ENCODE data around the gene P4HB. TPM values are rescaled to one million over a fixed set of nuclear protein-coding genes. Genes with fewer than 3 reads are reported as not detected.

P4HB gene
- total and polyA plus RNA-seq, 2 donors (not counting 1 experiment from before 2014, with no cell fraction given), result 109 to 1,034 TPM

DNA sequence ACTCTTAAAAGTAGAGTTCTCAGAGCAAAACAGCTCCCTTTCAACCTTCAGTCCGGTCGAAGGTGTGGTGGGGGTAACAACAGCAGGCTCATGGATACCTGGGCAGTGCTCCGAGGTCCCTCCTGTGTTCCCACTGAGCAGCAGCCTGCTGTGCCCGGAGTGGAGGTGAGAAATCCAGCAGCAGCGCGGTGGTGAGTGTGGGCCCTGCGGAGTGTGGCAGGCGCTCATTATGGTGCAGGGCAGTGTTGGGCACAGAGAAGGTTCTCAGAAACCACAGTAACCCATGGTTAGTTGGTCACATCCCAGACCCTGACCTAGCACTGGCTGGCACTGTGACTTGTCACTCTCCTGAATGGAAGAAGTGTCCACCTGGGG, 5.0 kb upstream of the P4HB start:
- Histone ChIP-seq H3K4me3 (replicated peaks in 1 of 4; ENCODE audit: control extremely low read depth in 1 of 4, insufficient read depth in 1 of 4, low read depth in 3 of 4, low read length in 4 of 4) (no peak overlapping the region), H3K27ac (ENCODE audit: insufficient read depth, low read length) (no peak overlapping the region), H3K36me3 (ENCODE audit: control insufficient read depth, insufficient read depth, low read length) (peaks cover 32% of the 10 kb centered on the region), H3K4me1 (ENCODE audit: control insufficient read depth, extremely low read depth, insufficient read depth, low read length) (peaks cover 20% of the 10 kb centered on the region), H3K9me3 (ENCODE audit: control insufficient read depth, insufficient read depth, low read depth, low read length) (no peaks in the 10 kb centered on the region), H2AFZ (ENCODE audit: low read length) (no peak overlapping the region), H3K79me2 (ENCODE audit: control insufficient read depth, insufficient read depth, low read length) (peaks cover 42% of the 10 kb centered on the region), H3K27me3 (ENCODE audit: control insufficient read depth, insufficient read depth, low read length) (no peaks in the 10 kb centered on the region), H4K20me1 (ENCODE audit: control insufficient read depth, extremely low read depth, insufficient read depth, low read length) (no peaks in the 10 kb centered on the region), H3K9ac (ENCODE audit: insufficient read depth, low read length) (no peak overlapping the region), H3K4me2 (ENCODE audit: extremely low read depth, insufficient read depth, low read length) (no peak overlapping the region)
- TF ChIP-seq, protein P1, sequence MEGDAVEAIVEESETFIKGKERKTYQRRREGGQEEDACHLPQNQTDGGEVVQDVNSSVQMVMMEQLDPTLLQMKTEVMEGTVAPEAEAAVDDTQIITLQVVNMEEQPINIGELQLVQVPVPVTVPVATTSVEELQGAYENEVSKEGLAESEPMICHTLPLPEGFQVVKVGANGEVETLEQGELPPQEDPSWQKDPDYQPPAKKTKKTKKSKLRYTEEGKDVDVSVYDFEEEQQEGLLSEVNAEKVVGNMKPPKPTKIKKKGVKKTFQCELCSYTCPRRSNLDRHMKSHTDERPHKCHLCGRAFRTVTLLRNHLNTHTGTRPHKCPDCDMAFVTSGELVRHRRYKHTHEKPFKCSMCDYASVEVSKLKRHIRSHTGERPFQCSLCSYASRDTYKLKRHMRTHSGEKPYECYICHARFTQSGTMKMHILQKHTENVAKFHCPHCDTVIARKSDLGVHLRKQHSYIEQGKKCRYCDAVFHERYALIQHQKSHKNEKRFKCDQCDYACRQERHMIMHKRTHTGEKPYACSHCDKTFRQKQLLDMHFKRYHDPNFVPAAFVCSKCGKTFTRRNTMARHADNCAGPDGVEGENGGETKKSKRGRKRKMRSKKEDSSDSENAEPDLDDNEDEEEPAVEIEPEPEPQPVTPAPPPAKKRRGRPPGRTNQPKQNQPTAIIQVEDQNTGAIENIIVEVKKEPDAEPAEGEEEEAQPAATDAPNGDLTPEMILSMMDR (conservative IDR thresholded peaks at IDR 0.05 in 1 of 2, IDR thresholded peaks at IDR 0.05 in 1 of 2; ENCODE audit: low read depth in 1 of 2, low read length in 2 of 2), result no peak
- no peak for TF ChIP-seq EZH2 (IDR thresholded peaks at IDR 0.05; ENCODE audit: low read length, missing control alignments)
- DNase-seq (ENCODE audit: low read depth in 2 of 2), result no peak

DNA sequence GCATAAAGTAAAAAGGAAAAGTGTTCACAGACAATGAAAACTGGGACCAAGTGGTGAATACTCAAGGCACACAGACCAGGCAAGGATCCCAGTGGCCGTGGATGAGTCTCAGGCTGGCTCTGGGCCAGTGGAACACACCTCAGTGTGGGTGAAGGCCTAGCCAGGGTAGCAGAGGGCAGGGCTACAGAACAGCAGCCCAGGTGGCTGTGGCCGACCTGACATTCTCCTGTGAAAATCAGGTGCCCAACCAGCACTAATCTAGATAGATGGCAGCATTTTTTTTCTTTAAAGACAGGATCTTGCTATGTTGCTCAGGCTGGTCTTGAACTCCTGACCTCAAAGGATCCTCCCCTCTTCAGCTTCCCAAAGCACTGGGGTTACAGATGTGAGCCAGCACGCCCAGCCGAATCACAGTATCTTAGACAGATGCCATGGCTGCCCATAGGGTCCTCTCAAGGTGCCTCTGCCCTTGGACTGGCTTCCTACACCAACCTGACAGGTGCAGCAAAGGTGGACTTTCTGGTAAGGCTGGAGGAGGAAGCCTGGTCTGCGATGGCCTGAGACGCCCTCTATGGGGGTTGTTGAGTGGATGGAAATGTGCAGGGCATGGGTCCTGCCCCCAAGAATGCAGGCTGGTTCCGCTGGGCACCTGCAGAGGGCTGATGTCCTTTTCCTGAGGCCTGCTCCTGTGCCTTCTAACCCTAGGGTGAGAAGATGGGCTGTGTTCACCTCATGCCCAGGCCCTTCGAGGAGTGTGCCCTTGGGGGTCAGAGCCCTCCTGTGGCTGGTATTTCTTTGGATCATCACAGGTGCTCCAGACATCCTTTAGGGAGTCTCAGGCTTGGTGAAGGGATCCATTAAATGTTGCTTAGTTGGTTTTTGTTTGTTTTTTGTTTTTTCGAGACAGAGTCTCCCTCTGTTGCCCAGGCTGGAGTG, 3.8 kb upstream of the P4HB start:
- Histone ChIP-seq H3K36me3 (ENCODE audit: control insufficient read depth, insufficient read depth, low read length) (peaks cover 30% of the 10 kb centered on the region), H3K4me1 (ENCODE audit: control insufficient read depth, extremely low read depth, insufficient read depth, low read length) (peaks cover 19% of the 10 kb centered on the region), H3K4me3 (replicated peaks in 1 of 4; ENCODE audit: control extremely low read depth in 1 of 4, insufficient read depth in 1 of 4, low read depth in 3 of 4, low read length in 4 of 4) (no peak overlapping the region), H3K4me2 (ENCODE audit: extremely low read depth, insufficient read depth, low read length) (no peak overlapping the region), H3K9me3 (ENCODE audit: control insufficient read depth, insufficient read depth, low read depth, low read length) (no peaks in the 10 kb centered on the region), H3K9ac (ENCODE audit: insufficient read depth, low read length) (no peak overlapping the region), H2AFZ (ENCODE audit: low read length) (no peak overlapping the region), H4K20me1 (ENCODE audit: control insufficient read depth, extremely low read depth, insufficient read depth, low read length) (no peaks in the 10 kb centered on the region), H3K27ac (ENCODE audit: insufficient read depth, low read length) (no peak overlapping the region), H3K27me3 (ENCODE audit: control insufficient read depth, insufficient read depth, low read length) (no peaks in the 10 kb centered on the region), H3K79me2 (ENCODE audit: control insufficient read depth, insufficient read depth, low read length) (peaks cover 42% of the 10 kb centered on the region)
- TF ChIP-seq, protein P1 (conservative IDR thresholded peaks at IDR 0.05 in 1 of 2, IDR thresholded peaks at IDR 0.05 in 1 of 2; ENCODE audit: low read depth in 1 of 2, low read length in 2 of 2), result no peak
- TF ChIP-seq EZH2 (IDR thresholded peaks at IDR 0.05; ENCODE audit: low read length, missing control alignments), result no peak
- no peak for DNase-seq (ENCODE audit: low read depth in 2 of 2)

DNA sequence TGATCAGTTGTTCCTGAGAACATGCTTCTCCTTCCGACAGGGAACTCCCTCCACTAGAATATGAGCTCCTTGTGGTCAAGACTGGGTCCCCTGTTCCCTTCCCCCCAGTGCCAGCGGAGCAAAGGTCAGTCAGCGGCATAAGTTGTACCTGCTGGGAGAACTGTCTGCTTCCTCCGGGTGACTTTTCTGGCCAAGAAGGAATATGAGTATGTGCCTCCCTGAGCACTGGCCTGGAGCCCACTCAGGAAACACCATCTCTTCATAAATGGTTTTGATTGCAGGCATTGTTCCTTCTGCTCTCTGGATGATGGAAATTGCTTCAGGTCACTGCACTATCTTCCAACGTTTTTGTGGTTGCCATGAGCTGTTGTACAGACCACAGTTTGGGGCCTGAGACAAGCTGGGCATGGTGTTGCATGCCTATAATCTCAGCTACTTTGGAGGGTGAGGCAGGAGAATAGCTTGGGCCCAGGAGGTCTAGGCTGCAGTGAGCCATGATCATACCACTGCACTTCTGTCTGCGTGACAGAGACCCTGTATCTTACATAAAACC, 2.9 kb upstream of the P4HB start:
- no peak overlapping the region for H3K9ac ChIP-seq (ENCODE audit: insufficient read depth, low read length)
- H3K27me3 ChIP-seq (ENCODE audit: control insufficient read depth, insufficient read depth, low read length), result no peaks in the 10 kb centered on the region
- H4K20me1 ChIP-seq (ENCODE audit: control insufficient read depth, extremely low read depth, insufficient read depth, low read length), result no peaks in the 10 kb centered on the region
- H3K79me2 ChIP-seq (ENCODE audit: control insufficient read depth, insufficient read depth, low read length), result peaks cover 50% of the 10 kb centered on the region
- H3K36me3 ChIP-seq (ENCODE audit: control insufficient read depth, insufficient read depth, low read length), result peaks cover 34% of the 10 kb centered on the region
- no peak for TF ChIP-seq EZH2 (IDR thresholded peaks at IDR 0.05; ENCODE audit: low read length, missing control alignments)
- TF ChIP-seq, protein P1 (conservative IDR thresholded peaks at IDR 0.05 in 1 of 2, IDR thresholded peaks at IDR 0.05 in 1 of 2; ENCODE audit: low read depth in 1 of 2, low read length in 2 of 2), result no peak
- H3K27ac ChIP-seq (ENCODE audit: insufficient read depth, low read length), result no peak overlapping the region
- peak in 1 of 2 donors; percentile 25 for DNase-seq (ENCODE audit: low read depth in 2 of 2)
- H3K4me1 ChIP-seq (ENCODE audit: control insufficient read depth, extremely low read depth, insufficient read depth, low read length), result peaks cover 19% of the 10 kb centered on the region
- no peaks in the 10 kb centered on the region for H3K9me3 ChIP-seq (ENCODE audit: control insufficient read depth, insufficient read depth, low read depth, low read length)
- H3K4me2 ChIP-seq (ENCODE audit: extremely low read depth, insufficient read depth, low read length), result peak overlapping the region; percentile 37
- no peak overlapping the region for H3K4me3 ChIP-seq (replicated peaks in 1 of 4; ENCODE audit: control extremely low read depth in 1 of 4, insufficient read depth in 1 of 4, low read depth in 3 of 4, low read length in 4 of 4)
- H2AFZ ChIP-seq (ENCODE audit: low read length), result no peak overlapping the region
